Erythroblast (primary cell): Measurements from ENCODE around the gene TMOD1.

Experiments
- GATA1 ChIP-seq: IDR thresholded peaks from 2 replicates; pipeline ENCODE4 v1.6.1; 2011; ENCODE audit warnings: low read depth, mild to moderate bottlenecking, control low read depth, low read length, moderate library complexity
- POLR2A ChIP-seq: IDR thresholded peaks from 2 replicates; pipeline ENCODE4 v1.6.1; 2011; ENCODE audit warnings: mild to moderate bottlenecking, low read length

DNA sequence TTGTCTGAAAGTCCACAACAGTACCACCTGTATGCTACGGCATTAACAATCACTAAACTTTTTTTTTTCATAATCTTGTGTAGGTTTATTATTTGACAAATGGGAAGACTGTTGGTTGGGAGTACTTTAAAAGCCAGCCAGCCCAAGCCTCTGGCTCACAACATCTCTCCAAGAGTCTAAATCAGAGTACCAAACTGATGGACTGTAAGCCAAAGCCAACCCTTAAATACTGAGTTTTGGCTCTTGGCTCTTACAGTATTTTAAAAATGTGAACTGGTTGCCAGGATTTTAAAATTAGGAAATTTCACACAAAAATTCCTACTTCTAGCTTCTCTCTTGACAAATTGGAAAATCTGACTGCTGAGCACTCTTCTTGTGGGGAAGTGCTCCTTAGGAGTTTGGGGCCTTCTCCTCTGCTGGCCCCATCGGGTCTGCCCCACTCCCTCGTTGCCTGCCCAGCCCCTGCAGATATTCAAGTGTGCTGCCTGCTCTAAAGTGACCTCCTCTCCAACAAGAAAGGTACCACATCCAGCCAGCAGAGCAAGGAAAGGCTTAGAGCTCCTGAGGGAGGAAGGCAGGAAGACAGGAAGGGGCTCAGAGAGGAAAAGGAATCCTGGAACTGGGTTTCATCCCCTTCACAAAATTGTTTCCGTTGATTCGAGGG is 21.8 kb upstream of the TMOD1 start:
- TF ChIP-seq POLR2A (no peak), GATA1 (no peak)
